ENCODE results near the gene TPO.
"Not testable (repeated sequence)": the region's sequence is repeated elsewhere in the genome, so short reads cannot be mapped to it uniquely, and the experiment has no call there.

TPO gene

DNA sequence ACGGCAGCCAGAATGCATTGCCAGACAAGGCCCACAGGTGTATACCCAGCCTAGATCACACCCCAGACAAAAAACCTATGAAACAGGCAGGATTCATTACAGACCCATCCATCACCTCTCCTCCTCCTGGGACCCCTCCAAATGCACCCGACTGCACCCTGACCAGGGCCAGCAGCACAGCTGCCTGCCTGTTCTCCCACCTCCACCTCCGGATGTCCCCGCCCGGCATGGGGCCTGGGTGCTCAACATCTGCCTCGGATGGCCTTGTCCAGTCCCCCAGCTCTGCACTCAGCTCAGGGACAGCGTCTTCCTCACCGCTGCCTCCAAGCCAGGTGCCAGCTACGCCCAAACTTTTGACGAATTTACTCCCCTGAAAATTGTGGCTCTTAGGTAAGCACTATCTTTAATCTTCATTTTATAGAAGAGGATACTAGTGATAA lies 91.1 kb downstream of the TPO start:
- no peak for DNase-seq

DNA sequence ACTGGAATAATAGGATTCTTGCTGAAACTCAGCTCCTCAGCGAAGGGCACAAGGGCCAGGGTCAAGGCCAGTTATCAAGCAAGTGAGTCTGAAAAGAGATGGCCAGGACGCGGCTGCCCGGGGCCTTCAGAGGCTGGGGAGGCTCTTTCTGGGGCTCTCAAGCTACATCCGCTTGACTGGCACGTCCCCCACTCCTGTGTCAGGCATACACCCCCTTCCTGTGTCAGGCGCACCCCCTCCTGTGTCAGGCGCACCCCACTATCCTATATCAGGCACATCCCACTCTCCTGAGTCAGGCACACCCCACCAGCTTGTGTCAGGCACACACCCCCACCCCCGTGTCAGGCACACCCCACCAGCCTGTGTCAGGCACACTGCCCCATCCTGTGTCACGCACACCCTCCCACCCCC lies 91.8 kb downstream of the TPO start:
- DNase-seq = no peak

DNA sequence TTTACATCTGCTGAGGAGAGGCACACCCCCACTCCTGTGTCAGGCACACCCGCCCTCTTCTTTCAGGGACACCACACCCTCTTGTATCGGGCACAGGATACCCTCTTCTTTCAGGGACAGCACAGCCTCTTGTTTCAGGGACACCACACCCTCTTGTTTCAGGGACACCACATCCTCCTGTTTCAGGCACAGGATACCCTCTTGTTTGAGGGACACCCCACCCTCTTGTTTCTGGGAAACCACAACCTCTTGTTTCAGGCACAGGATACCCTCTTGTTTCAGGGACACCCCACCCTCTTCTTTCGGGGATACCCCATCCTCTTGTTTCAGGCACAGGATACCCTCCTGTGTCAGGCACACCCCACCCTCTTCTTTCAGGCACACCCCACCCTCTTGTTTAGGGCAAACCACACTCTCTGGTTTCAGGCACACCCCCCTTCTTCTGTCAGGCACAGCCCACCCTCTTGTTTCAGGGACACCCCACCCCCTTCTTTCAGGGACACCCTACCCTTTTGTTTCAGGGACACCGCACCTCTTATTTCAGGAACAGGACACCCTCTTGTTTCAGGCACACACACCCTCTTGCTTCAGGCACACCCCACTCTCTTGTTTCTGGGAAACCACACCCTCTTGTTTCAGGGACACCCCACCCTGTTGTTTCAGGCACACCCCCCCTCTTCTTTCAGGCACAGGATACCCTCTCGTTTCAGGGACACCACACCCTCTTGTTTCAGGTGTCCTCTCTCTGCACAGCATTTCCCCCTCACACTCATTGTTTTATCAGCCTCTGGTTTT lies 96.2 kb downstream of the TPO start:
- DNase-seq = peak in 4 of 6 experiments; percentile 13 to 84 (median 72)

DNA sequence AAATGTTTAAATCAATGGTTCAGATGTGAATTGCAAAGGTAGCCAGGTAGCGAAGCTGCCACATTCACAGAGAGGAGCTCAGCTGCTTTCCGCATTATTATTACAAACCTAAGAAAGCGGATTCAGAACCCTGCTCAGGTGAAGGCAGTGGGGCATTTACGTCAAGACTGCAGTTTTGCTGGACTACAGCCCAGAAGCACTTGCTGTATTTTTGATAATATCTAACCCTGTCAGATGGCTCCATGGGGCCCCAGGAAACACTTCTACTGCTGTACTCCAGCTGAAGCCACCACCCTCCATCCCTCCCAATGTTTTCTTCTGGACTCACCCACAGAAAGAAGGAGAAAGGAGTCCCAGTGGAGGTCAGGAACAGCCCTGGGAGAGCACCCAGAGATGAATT lies 96.9 kb downstream of the TPO start:
- no peak for DNase-seq

DNA sequence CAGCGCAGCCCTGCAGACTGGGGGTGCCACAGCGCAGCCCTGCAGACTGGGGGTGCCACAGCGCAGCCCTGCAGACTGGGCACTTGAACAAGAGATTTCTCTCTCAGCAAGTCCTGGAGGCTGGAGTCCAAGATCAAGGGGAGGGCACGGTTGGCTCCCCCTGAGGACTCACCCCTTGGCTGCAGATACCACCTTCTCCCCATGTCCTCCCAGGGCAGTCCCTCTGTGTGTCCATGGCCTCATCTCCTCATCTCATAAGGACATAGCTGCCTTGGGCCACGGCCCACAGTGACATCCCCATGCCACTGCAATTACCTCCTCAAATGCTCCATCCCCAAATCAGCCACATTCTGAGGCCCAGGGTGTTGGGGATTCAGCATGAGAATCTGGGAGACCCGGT lies 98.2 kb downstream of the TPO start:
- DNase-seq = no peak

DNA sequence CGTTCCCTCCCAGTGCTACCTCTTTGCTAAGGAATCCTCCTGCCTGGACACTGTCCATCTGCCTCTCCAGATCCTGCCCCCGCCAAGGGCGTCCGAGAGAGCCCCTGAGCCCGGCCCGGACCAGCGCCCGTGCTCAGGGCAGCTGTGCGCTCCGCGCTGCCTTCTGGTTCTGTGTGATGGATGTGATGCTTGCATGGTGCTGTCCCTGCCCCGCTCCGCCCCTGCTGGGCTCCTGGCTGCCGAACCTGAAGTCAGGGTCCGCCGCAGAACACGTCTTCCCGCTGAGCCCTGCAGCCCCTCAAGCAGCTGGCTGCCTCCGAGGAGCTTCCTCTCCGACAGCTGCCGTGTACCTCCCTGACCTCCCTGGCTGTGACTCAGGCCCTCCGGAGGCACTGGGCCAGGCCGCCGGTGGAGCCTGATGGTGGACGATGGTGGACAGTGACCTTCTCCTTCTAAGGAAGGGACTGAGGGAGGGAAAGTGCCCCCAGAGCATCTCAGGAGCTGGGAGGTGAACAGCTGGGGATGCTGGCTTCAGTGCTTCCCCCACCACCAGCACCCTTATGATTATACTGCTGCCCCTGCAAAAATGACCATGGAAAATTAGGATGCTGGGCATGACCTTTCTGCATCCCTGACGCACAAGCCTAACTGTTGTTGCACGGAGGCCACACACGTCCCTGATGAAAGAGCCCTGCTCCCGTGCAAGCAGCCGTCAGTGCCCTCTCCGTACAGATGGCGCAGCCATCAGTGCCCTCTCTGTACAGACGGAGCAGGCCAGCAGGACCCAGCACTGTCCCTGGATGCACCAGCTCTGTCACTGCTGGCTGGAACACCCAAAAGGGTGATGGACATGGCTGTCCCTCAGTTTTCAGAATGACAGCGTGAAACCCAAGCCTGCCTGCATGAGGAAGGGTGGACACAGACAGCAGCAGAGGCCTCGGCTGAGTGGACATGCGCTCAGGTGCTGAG lies 99.3 kb downstream of the TPO start:
- no peak for DNase-seq

DNA sequence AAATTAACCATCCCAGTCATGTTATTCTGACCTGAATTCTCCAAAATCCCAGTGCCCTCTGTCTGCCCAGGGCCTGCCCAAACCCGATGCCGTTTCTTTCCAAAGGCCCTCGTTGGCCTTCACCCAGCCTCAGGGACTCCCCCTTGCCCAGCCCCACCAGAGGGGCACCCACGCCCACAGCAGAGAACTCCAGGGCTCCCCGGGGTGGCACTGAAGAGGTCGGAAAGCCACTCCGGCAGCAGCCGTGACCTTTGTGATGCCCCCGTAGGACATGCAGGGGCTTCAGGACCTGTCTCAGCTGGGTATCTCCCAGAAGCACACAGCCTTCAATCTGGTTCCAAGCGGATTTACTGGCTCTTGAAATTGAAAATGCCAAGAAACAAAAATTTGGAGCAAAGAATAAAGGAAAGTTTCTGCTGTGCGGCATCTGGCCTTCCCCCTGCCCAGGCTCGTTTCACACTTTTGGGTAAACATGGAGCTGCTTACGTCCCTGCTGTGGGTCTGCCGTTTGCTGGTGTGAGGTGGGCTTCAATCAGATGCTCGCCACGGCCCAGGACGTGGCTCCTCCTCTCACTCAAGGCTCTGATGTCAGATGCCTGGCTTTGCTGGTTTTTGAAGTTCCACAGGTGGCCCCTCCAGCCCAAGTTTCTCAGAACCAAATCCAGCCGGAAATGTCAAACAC lies 101.3 kb downstream of the TPO start:
- DNase-seq = no peak

DNA sequence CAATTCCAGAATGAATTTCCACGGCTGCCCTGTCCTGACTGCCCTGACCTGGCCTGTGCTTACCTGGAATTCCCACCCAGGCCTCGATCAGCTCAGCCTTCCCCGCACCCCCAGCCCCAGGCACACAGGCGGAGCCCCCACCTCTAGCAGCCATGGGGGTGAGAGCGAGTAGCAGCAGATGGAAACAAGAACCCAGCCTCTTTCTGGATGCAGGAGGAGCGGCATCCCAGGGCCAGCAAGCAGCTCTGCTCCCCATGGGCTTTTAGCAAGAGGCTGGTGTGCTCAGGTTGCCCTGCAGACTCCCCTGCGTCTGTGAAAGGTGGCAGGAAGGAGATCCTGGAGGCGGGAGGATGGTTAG lies 101.8 kb downstream of the TPO start:
- no peak for DNase-seq

DNA sequence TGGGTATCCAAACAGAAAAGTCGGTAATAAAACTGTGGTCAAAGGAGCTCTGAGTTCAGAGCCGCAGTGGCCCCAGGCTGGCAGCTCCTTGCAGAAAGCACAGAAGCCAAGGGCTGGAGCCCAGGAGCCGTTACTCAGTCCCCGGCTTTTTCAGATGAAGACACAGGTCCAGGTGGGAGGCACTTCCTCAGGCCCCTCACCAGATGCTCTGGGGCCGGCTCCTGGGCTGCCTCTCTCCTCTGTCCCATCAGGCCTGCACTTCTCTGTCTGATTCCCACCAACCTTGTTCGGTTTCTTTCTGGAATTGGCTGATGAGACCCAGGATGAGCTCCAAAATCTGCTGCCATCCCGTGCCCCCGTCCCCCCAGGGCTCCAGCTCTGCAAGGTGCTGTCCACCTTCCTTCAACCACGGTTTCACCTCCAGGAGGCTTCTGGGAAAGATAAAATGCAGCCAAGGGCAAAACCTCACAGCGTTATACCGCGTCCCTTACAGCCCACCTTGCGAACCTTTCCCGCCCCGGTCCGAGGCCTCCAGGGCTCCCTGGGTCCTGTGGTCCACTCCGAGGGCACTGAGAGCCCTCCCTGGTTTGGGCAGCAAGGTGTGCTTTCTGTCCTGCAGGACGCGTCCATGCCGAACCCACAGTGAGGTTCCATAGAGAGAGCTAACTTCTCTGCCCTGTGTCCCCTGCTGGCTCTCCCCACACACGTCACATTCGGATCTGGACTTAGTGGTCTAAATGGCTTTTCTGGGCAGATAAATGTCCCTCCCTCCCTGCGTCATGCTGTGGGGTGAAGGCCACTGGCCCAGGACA lies 102.9 kb downstream of the TPO start:
- DNase-seq = no peak

DNA sequence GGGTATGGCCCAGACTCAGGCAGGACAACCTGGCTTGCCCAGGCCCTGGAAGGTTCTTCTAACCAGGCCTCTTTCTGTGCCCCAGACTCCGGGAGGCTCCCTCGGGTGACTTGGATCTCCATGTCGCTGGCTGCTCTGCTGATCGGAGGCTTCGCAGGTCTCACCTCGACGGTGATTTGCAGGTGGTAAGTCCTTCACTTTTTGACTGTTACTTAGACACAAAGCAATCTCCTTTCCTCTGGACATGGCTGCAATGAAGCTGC lies 103.5 kb downstream of the TPO start:
- no peak for DNase-seq

DNA sequence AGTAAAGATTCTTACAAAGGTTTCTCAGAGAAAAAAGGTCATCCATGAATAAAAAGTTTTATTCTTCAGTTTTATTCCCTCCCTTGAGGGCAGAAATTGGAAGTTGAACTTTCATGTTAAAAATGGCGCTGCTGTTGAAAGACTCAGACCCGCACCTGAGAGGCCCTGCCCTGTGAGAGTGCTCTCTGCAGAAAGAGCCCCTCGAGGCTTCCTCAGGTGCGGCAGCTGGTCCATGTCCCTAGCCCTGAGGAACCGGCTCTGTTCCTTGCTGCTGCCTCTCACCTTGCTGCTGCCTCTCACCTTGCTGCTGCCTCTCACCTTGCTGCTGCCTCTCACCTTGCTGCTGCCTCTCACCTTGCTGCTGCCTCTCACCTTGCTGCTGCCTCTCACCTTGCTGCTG lies 104.0 kb downstream of the TPO start:
- not testable (repeated sequence) for DNase-seq

DNA sequence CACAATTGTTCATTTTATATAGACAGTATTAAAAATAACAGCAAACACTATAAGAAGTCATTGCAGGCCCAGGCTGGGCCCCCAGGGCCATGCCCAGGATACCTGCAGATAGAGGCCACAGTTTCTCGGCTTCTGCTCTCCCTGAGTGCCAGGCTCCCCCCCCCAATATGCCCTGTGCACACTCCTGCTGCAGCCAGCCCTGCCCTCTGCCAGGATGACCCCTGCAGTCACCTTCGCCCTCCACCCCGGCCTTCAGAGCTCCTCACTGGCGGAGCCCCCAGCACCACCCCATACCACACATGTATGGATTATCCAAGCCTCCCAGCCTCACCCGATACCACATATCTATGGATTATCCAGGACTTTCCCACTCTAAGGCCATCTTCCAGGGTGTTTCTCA lies 104.5 kb downstream of the TPO start:
- DNase-seq = no peak

DNA sequence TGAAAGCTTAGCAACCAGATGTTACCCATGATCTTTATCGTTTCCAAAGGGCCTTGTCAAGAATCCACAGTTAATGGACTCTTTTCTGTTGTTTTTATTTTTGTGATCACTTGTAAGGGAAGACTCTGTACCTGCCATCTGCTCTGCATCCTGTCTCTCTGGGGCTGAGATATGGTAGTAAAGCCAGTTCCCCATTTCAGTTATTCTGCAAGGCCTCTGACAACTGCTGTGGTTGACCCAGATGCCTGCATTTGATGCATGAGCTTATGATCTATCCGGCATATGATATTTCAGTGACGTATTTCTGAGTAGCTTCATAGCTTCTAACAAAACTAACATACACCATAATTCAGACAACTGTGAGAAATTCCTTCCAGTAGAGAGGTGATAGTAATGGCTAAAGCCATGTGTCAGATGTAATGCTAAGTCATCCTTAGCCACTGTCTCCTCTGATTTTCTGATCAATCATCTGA lies 105.1 kb downstream of the TPO start:
- DNase-seq = peak in 4 of 6 experiments; percentile 6 to 73 (median 56)

DNA sequence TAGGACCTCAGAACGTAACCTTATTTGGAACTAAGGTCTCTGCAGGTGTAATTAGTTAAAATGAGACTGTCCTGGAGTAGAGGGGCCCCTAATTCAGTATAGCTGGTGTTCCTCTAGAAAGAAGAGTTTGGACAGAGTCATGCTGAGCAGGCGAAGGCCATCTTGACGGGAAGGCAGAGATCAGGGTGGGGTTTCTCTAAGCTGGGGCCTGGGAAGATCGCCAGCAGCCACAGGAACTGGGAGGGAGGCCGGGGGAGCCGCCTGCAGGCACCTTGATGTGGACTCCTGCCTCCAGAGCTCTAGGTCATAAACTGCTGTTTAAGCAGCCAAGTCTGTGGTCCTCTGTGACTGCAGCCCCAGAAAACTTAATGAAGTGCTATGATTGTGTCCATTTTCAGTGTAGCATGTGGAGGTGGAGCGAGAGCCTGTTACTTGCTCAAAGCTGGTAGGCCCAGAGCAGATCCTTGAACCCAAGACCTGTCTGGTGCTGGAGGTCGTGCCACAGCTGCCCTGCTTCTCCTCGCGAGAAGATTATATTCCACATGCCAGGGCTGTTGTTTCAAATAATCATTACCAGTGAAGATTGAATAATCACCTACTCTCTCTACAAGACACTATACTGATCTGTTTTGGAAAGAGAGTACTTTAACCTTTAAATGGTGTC lies 105.7 kb downstream of the TPO start:
- DNase-seq = no peak

DNA sequence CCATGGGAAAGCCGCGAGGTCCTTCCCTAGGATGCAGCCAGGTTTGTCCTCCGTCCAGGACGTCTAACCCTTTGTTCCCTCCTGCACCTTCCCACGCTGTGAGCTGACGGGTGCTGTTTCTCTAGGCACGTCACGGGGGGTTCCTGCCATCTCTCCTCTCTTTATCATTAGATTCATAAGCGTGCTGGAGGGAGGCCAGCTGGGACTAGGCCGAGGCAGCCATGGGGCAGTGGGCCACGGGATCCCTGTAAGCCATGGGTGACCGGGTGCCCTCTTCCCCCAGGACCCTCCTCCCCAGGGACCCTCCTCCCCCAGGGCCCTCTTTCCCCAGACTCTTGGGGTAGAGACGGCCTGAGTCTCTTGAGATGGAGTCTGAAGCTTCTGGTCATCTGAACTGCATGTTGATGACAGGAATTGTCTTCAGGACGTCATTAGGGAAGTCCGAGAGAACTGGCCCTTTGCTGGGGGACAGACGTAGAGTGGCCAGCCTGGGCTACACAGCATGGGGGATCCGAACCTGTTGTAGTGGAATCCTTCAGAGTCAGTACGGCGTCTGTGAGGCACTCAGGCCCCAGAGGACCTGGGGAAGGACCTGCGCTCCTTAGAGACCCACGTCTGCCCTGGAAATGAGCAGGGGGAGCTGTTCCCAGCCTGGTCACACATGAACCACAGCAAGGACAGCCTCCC lies 108.1 kb downstream of the TPO start:
- no peak for DNase-seq

DNA sequence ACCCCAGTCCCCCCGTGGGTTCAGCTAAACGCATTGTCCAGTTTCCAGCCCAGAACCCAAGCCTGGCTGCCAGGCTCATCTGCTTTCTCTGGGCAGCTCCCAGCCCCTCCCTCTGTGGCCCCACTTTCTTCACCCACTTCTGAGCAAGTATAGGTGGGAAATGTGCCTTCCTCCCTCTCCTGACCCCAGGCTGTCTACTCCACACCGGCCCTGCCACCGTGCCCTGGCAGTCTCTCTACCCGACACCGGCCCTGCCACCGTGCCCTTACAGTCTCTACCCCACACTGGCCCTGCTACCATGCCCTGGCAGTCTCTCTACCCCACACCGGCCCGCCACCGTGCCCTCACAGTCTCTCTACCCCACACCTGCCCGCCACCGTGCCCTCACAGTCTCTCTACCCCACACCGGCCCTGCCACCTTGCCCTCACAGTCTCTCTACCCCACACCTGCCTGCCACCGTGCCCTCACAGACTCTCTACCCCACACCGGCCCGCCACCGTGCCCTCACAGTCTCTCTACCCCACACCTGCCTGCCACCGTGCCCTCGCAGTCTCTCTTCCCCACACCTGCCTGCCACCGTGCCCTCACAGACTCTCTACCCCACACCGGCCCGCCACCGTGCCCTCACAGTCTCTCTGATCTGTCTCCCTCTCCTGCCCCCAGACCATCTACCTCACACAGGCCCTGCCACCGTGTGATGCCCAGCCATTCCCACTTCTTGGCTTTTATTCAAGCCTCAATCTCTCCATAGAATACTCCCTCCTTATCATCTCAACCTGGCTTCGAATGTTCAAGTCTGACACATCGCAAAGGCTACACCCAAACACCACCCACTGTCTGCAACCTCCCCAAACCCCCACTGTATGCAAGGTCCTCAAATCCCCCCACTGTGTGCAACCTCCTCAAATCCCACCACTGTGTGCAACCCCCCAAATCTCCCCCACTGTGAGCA lies 108.9 kb downstream of the TPO start:
- no peak for DNase-seq

DNA sequence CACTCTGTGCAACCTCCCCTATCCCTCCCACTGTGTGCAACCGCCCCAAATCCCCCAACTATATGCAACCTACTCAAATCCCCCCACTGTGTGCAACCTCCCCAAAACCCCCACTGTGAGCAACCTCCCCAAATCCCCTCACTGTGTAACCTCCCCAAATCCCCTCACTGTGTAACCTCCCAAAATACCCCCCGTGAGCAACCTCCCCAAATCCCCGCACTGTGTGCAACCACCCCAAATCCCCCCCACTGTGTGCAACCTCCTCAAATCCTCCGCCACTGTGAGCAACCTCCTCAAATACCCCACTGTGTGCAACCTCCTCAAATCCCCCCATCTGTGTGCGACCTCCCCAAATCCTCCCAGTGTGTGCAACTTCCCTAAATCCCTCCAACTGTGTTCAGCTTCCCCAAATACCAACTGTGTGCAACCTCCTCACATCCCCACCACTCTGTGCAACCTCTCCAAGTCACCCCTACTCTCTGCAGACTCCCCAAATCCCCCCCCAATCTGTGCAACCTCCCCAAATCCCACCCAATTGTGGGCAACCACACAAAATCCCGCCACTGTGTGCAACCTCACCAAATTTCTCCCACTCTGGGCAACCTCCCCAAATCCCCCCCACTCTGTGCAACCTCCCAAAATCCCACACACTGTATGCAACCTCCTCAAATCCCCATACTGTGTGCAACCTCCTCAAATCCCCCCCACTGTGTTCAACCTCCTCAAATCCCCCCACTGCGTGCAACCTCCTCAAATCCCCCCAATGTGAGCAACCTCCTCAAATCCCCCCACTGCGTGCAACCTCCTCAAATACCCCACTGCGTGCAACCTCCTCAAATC lies 114.1 kb downstream of the TPO start:
- DNase-seq = no peak

DNA sequence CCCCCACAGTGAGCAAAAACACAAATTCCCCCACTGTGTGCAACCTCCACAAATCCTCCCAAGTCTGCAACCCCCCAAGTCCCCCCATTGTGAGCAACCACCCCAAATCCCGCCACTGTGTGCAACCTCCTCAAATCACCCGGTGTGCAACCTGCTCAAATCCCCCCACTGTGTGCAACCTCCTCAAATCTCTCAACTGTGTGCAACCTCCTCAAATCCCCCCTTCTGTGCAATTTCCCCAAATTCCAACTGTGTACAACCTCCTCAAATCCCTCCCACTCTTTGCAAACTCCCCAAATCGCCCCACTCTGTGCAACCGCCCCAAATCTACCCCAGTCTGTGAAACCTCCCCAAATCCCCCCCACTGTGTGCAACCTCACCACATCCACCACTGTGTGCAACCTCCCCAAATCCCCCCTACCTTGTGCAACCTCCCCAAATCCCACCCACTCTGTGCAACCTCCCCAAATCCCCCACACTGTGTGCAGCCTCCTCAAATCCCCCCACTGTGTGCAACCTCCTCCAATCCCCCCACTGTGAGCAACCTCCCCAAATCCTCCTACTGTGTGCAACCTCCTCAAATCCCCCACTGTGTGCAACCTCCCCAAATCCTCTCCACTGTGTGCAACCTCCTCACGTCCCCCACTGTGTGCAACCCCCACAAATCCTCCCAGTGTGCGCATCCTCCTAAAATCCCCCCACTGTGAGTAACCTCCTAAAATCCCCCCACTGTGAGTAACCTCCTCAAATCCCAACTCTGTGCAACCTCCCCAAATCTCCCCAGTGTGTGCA lies 115.2 kb downstream of the TPO start:
- DNase-seq = no peak
